Epithelial cell of esophagus (primary cell): ENCODE data around the gene CCDC180.

ENCODE experiments used
- DNase-seq: peaks from one replicate; pipeline ENCODE4 v3.0.0; 2010; ENCODE audit warnings: low read depth
- H3K4me3 ChIP-seq: 2 replicates; pipeline ENCODE4 v1.5.1; 2011; ENCODE audit warnings: mild to moderate bottlenecking, low read length, control low read depth
- CTCF ChIP-seq: IDR thresholded peaks from 2 replicates; pipeline ENCODE4 v1.5.1; 2011; ENCODE audit warnings: low read depth, mild to moderate bottlenecking, low read length, control low read depth, inconsistent platforms; ENCODE audit not compliant: insufficient read depth; ENCODE audit errors: missing control alignments

CCDC180 gene

GRCh38 chr9:97283768-97284167, 23.7 kb upstream of the CCDC180 start:
- H3K4me3 ChIP-seq, result no peak overlapping the region
- no peak for TF ChIP-seq CTCF
- DNase-seq, result no peak

GRCh38 chr9:97284798-97285197, 22.7 kb upstream of the CCDC180 start:
- TF ChIP-seq CTCF, result no peak
- no peak for DNase-seq
- H3K4me3 ChIP-seq, result no peak overlapping the region

GRCh38 chr9:97292200-97292599, 15.3 kb upstream of the CCDC180 start:
- TF ChIP-seq CTCF, result no peak

GRCh38 chr9:97293207-97293721, 14.2 kb upstream of the CCDC180 start:
- no peak for DNase-seq
- no peak for TF ChIP-seq CTCF
- no peak overlapping the region for H3K4me3 ChIP-seq

More at GRCh38 chr9:97292200-97292599, 15.3 kb upstream of the CCDC180 start:
- no peak for DNase-seq
- H3K4me3 ChIP-seq, result no peak overlapping the region

- TF ChIP-seq CTCF, result no peak
- DNase-seq, result no peak
These were observed 13.6 kb upstream of the CCDC180 start for GRCh38 chr9:97293818-97294217.

GRCh38 chr9:97297889-97298288, 9.6 kb upstream of the CCDC180 start:
- no peak for TF ChIP-seq CTCF
- DNase-seq, result no peak
- no peak overlapping the region for H3K4me3 ChIP-seq

More at GRCh38 chr9:97293818-97294217, 13.6 kb upstream of the CCDC180 start:
- H3K4me3 ChIP-seq, result no peak overlapping the region

GRCh38 chr9:97299809-97300414, 7.5 kb upstream of the CCDC180 start:
- no peak for TF ChIP-seq CTCF
- DNase-seq, result no peak
- H3K4me3 ChIP-seq, result no peak overlapping the region
